ENCODE results near the gene ATPAF1.

ATPAF1 gene

DNA sequence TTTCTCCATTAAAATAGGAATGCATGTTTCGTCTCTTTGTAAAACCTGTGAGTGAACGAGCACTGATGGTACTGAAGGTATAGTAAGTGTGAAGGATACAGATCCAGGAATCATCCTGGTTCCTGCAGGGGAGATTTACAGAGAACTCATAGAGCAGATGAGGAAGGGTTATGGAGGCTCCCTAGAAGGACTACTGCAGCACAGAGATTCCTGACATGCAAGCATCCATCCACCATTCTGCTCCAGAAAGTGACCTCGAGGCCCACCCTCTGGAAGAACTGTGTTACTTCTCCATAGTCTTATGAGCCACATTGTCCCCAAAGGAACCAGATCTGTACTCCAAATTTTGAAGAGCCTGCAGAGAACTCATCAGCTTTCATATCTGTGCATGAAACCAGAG is 78.6 kb downstream of the ATPAF1 start:
- Mint-ChIP-seq H3K4me1 (no peaks in the 10 kb centered on the region), H3K36me3 (ENCODE audit: low read depth) (peaks cover 55% of the 10 kb centered on the region), H3K9me3 (no peaks in the 10 kb centered on the region), H3K27me3 (ENCODE audit: low read depth) (no peaks in the 10 kb centered on the region), H3K27ac (no peak overlapping the region), H3K4me3 (no peak overlapping the region)
- no peak for TF ChIP-seq CTCF (IDR thresholded peaks at IDR 0.05; ENCODE audit: unreplicated experiment in 3 of 3)

GRCh38 chr1:46587069-46587468 is 81.1 kb downstream of the ATPAF1 start:
- Mint-ChIP-seq H3K4me3 (no peak overlapping the region), H3K27me3 (ENCODE audit: low read depth) (no peaks in the 10 kb centered on the region), H3K4me1 (no peaks in the 10 kb centered on the region), H3K36me3 (ENCODE audit: low read depth) (peaks cover 43% of the 10 kb centered on the region), H3K9me3 (no peaks in the 10 kb centered on the region), H3K27ac (no peak overlapping the region)
- no peak for TF ChIP-seq CTCF (IDR thresholded peaks at IDR 0.05; ENCODE audit: unreplicated experiment in 3 of 3)

DNA sequence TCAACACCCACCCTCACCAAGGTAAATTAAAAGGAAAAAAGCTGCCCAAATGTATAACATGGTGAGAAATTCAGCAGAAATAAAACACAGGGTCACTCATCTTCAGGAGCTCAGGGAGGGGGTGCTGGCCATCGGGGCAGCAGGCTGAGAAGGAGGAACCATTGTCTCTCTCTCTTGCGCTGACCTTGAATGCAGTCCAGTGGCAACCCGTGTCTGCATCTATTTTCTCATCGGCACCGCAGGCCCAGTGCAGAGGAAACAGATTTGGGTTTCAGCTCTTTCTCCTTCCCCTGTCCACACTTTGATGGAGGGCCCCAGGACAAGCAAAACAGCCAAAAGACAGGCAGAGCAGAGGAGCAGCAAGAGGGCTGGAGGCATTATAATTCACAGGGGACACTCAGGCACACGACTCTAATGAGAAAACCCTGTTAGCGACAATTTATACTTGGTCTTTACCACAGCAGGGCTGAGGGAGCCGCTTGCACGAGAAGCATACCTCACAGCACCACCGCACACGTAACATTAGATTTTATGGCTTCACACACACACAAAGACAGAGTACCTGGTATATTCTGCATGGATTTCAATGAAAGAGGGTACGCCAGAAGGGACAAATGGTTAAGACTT is 82.7 kb downstream of the ATPAF1 start:
- Mint-ChIP-seq H3K4me3 (no peak overlapping the region), H3K4me1 (no peaks in the 10 kb centered on the region), H3K36me3 (ENCODE audit: low read depth) (peaks cover 42% of the 10 kb centered on the region), H3K27me3 (ENCODE audit: low read depth) (no peaks in the 10 kb centered on the region), H3K27ac (no peak overlapping the region), H3K9me3 (no peaks in the 10 kb centered on the region)
- no peak for TF ChIP-seq CTCF (IDR thresholded peaks at IDR 0.05; ENCODE audit: unreplicated experiment in 3 of 3)

DNA sequence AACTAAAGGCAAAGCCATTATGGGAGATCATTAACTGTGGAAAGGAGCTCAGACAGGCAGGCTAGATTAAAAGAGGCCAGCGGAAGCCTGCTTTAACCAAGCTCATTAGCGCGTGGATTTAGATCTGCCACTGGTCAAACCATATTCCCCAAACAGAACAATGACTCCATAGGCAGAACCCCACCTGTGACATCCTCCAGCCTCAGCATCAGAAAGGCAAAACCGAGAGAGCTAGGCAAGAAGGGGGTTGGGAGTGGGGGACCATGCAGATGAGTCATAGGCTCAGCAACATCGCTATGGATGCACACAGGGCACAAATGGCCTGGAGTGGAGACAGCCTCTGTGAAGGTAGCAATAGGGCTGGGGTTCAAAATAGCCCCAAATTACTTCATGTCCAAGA is 84.7 kb downstream of the ATPAF1 start:
- no peaks in the 10 kb centered on the region for H3K9me3 Mint-ChIP-seq
- no peak for TF ChIP-seq CTCF (IDR thresholded peaks at IDR 0.05; ENCODE audit: unreplicated experiment in 3 of 3)
- peaks cover 33% of the 10 kb centered on the region for H3K36me3 Mint-ChIP-seq (ENCODE audit: low read depth)
- H3K27me3 Mint-ChIP-seq (ENCODE audit: low read depth): no peaks in the 10 kb centered on the region
- no peaks in the 10 kb centered on the region for H3K4me1 Mint-ChIP-seq
- H3K4me3 Mint-ChIP-seq: no peak overlapping the region
- no peak overlapping the region for H3K27ac Mint-ChIP-seq

DNA sequence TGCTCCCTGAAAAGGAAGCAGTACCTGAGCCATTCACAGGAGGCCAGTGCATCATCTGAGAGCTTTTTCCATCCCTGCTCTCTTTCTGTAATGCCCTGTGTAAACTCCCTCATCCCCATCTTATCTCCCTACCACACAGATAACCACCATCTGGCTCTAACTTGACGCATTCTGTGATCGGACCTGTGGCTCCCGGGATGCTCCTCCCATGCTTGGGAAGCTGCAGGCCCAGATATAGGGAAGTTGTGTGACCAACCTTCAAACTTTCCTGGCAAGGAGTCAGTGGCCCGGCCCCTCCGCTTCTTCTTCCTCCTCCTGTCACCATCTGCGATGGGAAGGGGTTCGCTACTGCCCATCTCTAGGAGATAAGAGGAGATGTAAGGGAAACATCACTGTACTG is 85.2 kb downstream of the ATPAF1 start:
- no peak for TF ChIP-seq CTCF (IDR thresholded peaks at IDR 0.05; ENCODE audit: unreplicated experiment in 3 of 3)
- peaks cover 33% of the 10 kb centered on the region for H3K36me3 Mint-ChIP-seq (ENCODE audit: low read depth)
- H3K4me1 Mint-ChIP-seq: no peaks in the 10 kb centered on the region

More for the DNA sequence above, 85.2 kb downstream of the ATPAF1 start:
- Mint-ChIP-seq H3K9me3 (no peaks in the 10 kb centered on the region), H3K27ac (no peak overlapping the region), H3K27me3 (ENCODE audit: low read depth) (no peaks in the 10 kb centered on the region), H3K4me3 (no peak overlapping the region)
